ENCODE data around the gene CFL2.

- TF ChIP-seq SUZ12 (IDR thresholded peaks at IDR 0.05; ENCODE audit: extremely low read depth, insufficient read depth, insufficient read length) (no peak), YY1 (IDR thresholded peaks at IDR 0.05; ENCODE audit: insufficient read depth, insufficient read length) (no peak), ZNF274 (IDR thresholded peaks at IDR 0.05; ENCODE audit: low read depth, low read length) (no peak)
Observed at GRCh38 chr14:34721129-34721528, 6.7 kb upstream of the CFL2 start.

Measured in NT2/D1 (cell line).